Raji (cell line): ENCODE results near the gene DDX54.

ENCODE experiments used
- POLR2A ChIP-seq: IDR thresholded peaks from 2 replicates; pipeline ENCODE4 v1.6.1; 2011; ENCODE audit warnings: low read depth, low read length, control low read depth; ENCODE audit not compliant: insufficient read depth

DDX54 gene

DNA sequence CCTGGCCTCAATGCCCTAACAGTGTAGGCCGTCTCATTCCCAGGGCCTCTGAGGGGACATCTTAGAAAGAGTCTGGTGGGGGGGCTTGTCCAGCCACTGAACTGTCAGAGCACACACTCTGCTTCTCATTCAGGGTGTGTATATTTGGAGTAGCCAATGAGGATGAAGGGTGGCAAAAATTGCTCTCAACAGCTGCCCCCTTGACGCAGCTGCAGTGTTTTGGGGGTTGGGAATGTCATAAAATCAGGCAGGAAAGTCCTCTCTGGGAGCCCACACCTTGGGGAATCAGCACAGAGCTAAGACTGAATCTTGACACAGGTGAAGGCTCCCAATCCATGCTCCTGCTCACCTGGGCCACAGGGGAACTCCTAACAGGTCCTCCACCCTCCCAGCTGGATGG, 51.2 kb downstream of the DDX54 start:
- TF ChIP-seq POLR2A = no peak

- TF ChIP-seq POLR2A = no peak
Observed at GRCh38 chr12:113133666-113134065, 51.6 kb downstream of the DDX54 start.

GRCh38 chr12:113133036-113133435, 52.2 kb downstream of the DDX54 start:
- no peak for TF ChIP-seq POLR2A

DNA sequence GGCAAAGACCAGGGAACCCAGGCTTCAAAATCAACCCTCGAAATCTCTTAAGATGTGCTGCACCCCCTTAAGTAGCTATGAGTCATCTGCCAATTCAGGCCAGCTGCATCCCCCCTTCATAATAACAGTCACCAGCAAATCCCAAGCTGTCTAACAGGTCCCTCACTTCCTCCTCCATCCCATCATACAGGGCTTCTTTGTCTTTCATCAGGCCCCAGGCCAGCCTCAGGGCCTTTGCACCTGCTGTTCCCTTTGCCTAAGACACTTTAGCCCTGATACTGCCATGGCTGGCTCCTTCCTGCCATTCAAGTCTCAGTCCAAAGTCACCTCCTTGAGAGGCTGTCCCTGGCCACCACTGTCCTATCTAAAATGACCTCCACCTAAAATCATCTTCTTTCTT, 53.7 kb downstream of the DDX54 start:
- TF ChIP-seq POLR2A = no peak

- peak; percentile 25; the same call in 1 of the 2 replicates for TF ChIP-seq POLR2A
Observed at GRCh38 chr12:113130457-113131135, 54.7 kb downstream of the DDX54 start.

DNA sequence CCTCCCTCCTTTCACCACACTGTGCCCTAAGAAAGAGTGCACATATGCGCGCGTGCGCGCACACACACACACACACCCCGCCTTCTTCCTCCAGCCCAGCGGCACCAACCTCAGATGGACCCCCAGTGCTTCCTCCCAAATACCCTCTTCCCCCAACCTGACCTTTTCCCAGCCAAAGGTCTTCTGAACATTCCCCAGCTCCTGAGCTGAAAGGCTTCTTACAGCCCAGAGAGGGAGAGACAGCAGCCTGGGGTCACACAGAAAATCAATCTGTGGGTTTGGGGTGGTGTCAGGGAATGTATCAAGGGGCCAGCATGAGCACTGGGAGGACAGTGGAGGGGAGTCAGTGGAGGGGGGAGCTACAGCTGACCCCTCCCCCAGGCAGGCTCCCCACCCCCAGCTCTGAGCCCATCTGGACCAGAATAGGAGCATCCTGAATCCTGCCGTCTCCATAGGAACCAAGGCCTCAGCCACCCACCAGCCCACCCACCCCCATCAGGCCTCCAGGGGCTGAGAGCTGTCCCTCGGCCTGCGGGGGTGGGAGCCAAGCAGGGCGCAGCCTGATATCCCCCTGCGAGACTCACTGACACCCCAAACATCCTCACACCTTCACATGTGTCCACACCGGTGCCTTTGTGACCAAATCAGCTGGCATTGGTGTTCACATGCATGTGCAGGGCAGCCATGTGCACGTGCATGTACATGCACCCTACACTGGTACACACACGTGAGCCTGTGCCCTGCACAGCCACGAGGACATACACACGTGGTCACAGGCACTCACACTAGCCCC, 55.4 kb downstream of the DDX54 start:
- TF ChIP-seq POLR2A = peak; percentile 40; the same call in 1 of the 2 replicates

GRCh38 chr12:113128802-113129663, 56.2 kb downstream of the DDX54 start:
- TF ChIP-seq POLR2A = 0 out of 2 replicates have a peak, but pooled peaks have one; percentile 17

DNA sequence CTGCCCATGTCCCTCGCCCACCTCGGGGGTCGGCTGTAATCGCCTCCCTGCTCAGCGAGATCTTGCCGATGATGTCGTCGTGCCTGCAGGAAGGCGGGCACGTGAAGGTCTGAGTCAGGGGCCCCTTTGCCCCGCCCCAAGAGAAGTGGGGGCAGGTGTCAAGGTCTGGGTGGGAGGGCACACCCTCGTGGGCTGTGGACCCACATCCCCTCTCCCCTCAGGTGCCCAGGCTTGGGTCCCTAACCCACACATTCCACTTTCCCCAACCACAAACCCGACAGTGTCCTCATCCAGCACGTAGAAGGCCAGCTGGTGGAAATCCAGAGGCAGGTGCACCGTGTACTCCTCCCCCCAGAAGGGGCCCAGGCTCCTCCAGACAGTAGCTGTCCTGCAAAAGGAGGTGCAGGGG, 57.5 kb downstream of the DDX54 start:
- no peak for TF ChIP-seq POLR2A

- no peak for TF ChIP-seq POLR2A
Observed at GRCh38 chr12:113120670-113121370, 64.5 kb downstream of the DDX54 start.

DNA sequence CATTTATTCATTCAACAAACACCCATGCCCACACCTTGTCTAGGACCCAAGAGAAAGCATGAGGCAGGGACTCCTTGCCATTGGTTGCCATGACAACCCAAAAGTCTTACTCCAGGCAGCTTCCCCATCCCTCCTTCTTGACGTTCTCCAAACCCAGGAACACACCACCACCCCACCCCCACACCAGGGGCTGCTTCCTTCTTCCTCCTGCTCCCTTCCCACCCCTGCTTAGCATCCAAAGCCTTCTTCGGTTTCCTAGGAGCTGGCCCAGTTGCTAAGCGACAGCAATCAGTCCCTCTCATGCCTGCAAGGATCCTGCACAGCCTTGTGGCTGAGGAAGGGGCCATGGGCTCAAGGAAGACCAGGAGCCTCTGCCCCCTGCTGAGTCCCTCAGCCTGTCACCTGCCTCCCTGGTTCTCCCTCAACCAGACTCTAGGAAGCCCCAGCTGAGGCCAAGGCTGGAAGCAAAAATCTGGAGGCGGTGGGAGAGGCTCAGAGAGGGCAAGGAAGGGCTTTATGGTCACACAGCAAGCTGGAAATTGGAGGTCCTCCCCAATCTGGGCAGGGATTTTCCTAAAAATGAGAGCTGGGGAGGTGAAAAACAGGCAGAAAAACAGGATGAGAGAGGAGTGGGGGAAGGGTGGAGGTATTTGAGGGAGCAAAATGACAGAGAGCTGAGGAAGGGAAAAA, 65.2 kb downstream of the DDX54 start:
- no peak for TF ChIP-seq POLR2A

- no peak for TF ChIP-seq POLR2A
Observed at GRCh38 chr12:113118142-113118541, 67.1 kb downstream of the DDX54 start.

- TF ChIP-seq POLR2A = no peak
Observed at GRCh38 chr12:113116875-113117274, 68.4 kb downstream of the DDX54 start.

DNA sequence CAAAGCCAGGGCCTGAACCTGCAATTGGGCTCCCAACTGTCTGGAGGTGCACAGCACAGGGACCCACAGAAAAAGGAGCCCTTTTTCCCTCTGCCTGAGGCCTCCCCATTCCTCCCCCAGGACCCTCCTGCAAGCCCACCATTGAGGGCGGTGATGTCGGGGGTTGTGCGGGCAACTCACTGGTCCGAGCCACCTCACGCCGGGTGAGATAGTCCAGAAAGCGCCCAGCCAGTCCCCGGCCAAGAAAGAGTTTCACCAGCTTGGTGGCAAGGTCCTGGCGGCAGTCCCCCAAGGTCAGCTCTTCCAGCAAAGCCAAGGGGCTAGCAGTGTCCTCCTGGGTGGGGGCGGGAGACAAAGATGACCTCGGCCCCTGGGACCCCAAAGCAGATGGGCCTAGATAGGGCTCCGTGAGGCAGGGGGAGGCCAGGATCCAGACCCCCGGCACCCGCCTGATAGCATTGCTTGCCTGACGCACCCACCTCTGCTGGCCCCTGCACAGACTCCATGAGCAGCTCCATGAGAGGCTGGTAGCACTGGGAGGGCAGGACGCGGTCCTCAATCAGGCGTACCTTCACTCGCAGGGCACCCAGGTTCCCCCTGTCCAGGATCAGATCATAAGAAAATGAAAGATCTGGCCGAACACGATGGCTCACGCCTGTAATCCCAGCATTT, 69.7 kb downstream of the DDX54 start:
- TF ChIP-seq POLR2A = no peak
